K562 (cell line): ENCODE measurements around the gene KRI1. TPM values are rescaled to one million over a fixed set of nuclear protein-coding genes. Genes with fewer than 3 reads are reported as not detected.

ENCODE experiments used
- ASH1L ChIP-seq: fragments of 450-650 bp; IDR thresholded peaks from 2 replicates; pipeline ENCODE4 v1.6.1; 2018; ENCODE audit warnings: borderline replicate concordance, mild to moderate bottlenecking, low read depth; ENCODE audit not compliant: partially characterized antibody
- CBFB ChIP-seq: sonication (generic); formaldehyde crosslinking; IDR thresholded peaks from 2 replicates; pipeline ENCODE4 v1.4.0; 2020; ENCODE audit warnings: mild to moderate bottlenecking, missing genetic modification reagents
- CCNT2 ChIP-seq: IDR thresholded peaks from 2 replicates; pipeline ENCODE4 v1.6.1; 2011; ENCODE audit warnings: borderline replicate concordance, low read depth, mild to moderate bottlenecking, moderate library complexity, mixed read lengths, low read length; ENCODE audit not compliant: insufficient read length; ENCODE audit errors: extremely low read depth
- CEBPZ ChIP-seq: fragments of 150-350 bp; IDR thresholded peaks from 2 replicates; pipeline ENCODE4 v1.6.1; 2014; ENCODE audit warnings: low read depth, mild to moderate bottlenecking, low read length, borderline replicate concordance
- CLOCK ChIP-seq: fragments of 250-450 bp; sonication (Bioruptor Pico); IDR thresholded peaks from 2 replicates; pipeline ENCODE4 v1.4.0; 2020; ENCODE audit warnings: mild to moderate bottlenecking, moderate library complexity, borderline replicate concordance
- EWSR1 ChIP-seq: fragments of 450-650 bp; IDR thresholded peaks from 2 replicates; pipeline ENCODE4 v1.6.1; 2018; ENCODE audit warnings: borderline replicate concordance, mild to moderate bottlenecking, low read depth, moderate library complexity; ENCODE audit not compliant: partially characterized antibody
- GABPA ChIP-seq: fragments of 200-800 bp; sonication (Bioruptor generic); conservative IDR thresholded peaks from 2 replicates; pipeline ENCODE4 v1.6.1; 2016; ENCODE audit warnings: low read depth, missing genetic modification characterization, missing compliant biosample characterization
- GABPB1 ChIP-seq: sonication (generic); formaldehyde crosslinking; IDR thresholded peaks from 2 replicates; pipeline ENCODE4 v1.8.0; 2022; ENCODE audit warnings: mild to moderate bottlenecking, missing genetic modification reagents
- HDAC2 ChIP-seq: fragments of 450-650 bp; IDR thresholded peaks from 2 replicates; pipeline ENCODE4 v1.6.1; 2016; ENCODE audit warnings: mild to moderate bottlenecking
- KDM1A ChIP-seq, 2 experiments: fragments of 450-650 bp; IDR thresholded peaks; 2 replicates each; pipeline ENCODE4 v1.6.1; 2016; ENCODE audit warnings: mild to moderate bottlenecking in 2 of 2
- MED1 ChIP-seq: sonication (generic); formaldehyde crosslinking; IDR thresholded peaks from 2 replicates; pipeline ENCODE4 v1.8.1; 2023; ENCODE audit warnings: missing genetic modification reagents, borderline replicate concordance
- NELFE ChIP-seq: IDR thresholded peaks from 2 replicates; pipeline ENCODE4 v1.6.1; 2011; ENCODE audit warnings: mild to moderate bottlenecking; ENCODE audit not compliant: insufficient read depth, insufficient read length
- NFXL1 ChIP-seq: fragments of 450-650 bp; formaldehyde crosslinking; IDR thresholded peaks from 2 replicates; pipeline ENCODE4 v1.4.0; 2021; ENCODE audit warnings: mild to moderate bottlenecking
- RBM14 ChIP-seq: fragments of 200-400 bp; formaldehyde crosslinking; IDR thresholded peaks from 2 replicates; pipeline ENCODE4 v1.6.1; 2018; ENCODE audit warnings: low read depth, mild to moderate bottlenecking, low read length, moderate library complexity, borderline replicate concordance; ENCODE audit not compliant: insufficient read depth
- RCOR1 ChIP-seq, 2 experiments: IDR thresholded peaks; 2 replicates each; pipeline ENCODE4 v1.6.1; 2012; ENCODE audit warnings: low read depth in 2 of 2, low read length in 2 of 2, borderline replicate concordance in 1 of 2, improper control_type of control experiment in 1 of 2
- SP2 ChIP-seq: IDR thresholded peaks from 2 replicates; pipeline ENCODE4 v1.6.1; 2011; ENCODE audit warnings: mild to moderate bottlenecking, low read depth, low read length, moderate library complexity; ENCODE audit not compliant: poor library complexity, severe bottlenecking; ENCODE audit errors: extremely low read depth
- USF1 ChIP-seq: sonication (generic); formaldehyde crosslinking; IDR thresholded peaks from 2 replicates; pipeline ENCODE4 v1.9.0; 2022; ENCODE audit warnings: mild to moderate bottlenecking, missing genetic modification reagents
- ZNF239 ChIP-seq: fragments of 250-450 bp; sonication (Bioruptor Pico); IDR thresholded peaks from 2 replicates; pipeline ENCODE4 v1.4.0; 2020; ENCODE audit warnings: mild to moderate bottlenecking
- polyA plus RNA-seq, 8 experiments: library from polyadenylated mRNA; depleted of rRNA in 4 of 8; stranded (reverse) in 5 of 8; unstranded in 3 of 8; fragments of >200 nt; fragmentation: Nextera tagmentation in 2 of 8; fragmentation: Illumina TruSeq in 1 of 8; extraction: Ambion mirVana in 2 of 8; extraction: Trizol in 1 of 8; gene quantifications; 2 replicates each; pipeline versions ENCODE4 v1.2.1 to v1.2.3, GENCODE V29; 2011 to 2014; ENCODE audit warnings: inconsistent platforms in 1 of 8, missing spikeins in 1 of 8
- total RNA-seq, 7 experiments: library from RNA; depleted of rRNA in 6 of 7; stranded (reverse); fragments of >200 nt in 6 of 7; fragmentation: Illumina TruSeq in 2 of 7; extraction: Trizol in 2 of 7; gene quantifications; 2 replicates each; pipeline versions ENCODE4 v1.2.1 to v1.2.3, GENCODE V29; 2011 to 2021; ENCODE audit warnings: low replicate concordance in 1 of 7

KRI1 gene
- total and polyA plus RNA-seq, 9 of the 15 experiments (the other 6 are each of a cell fraction or from before 2014, with no cell fraction given) = 1.1 to 50.7 (median 24.7) TPM

- TF ChIP-seq HDAC2 = peak; percentile 16; the same call in 1 of the 2 replicates
- no peak for TF ChIP-seq CCNT2
- no peak for TF ChIP-seq ZNF239 (CRISPR knock-in tag)
- no peak for TF ChIP-seq SP2
- no peak for TF ChIP-seq RBM14
- peak; percentile 45 to 63; a peak in 3 of 4 replicates for TF ChIP-seq KDM1A (IDR thresholded peaks at IDR 0.05)
- no peak for TF ChIP-seq ASH1L
- no peak for TF ChIP-seq NELFE
- TF ChIP-seq GABPB1 = no peak
- 0 out of 4 replicates have a peak, but pooled peaks of 1 of the 2 experiments have one; percentile 23 for TF ChIP-seq RCOR1 (IDR thresholded peaks at IDR 0.05; ENCODE audit: borderline replicate concordance in 1 of 2, low read depth in 2 of 2, low read length in 2 of 2)
- TF ChIP-seq CBFB = no peak
- no peak for TF ChIP-seq CEBPZ
- TF ChIP-seq CLOCK = no peak
- no peak for TF ChIP-seq USF1 (CRISPR knock-in tag)
- TF ChIP-seq EWSR1 = no peak
- no peak for TF ChIP-seq MED1
- peak; percentile 64; the same call in 1 of the 2 replicates for TF ChIP-seq GABPA (tag)
- no peak for TF ChIP-seq NFXL1
Measured at GRCh38 chr19:10603084-10603872, 37.5 kb upstream of the KRI1 start (continued).
